GM19025 (cell line): ENCODE measurements around the gene ZDHHC11.
"Not testable (repeated sequence)": the region's sequence is repeated elsewhere in the genome, so short reads cannot be mapped to it uniquely, and the experiment has no call there.

Source experiments
- ATAC-seq: cut with Tn5 transposase; IDR thresholded peaks from one replicate; pipeline ENCODE4 v1.9.1; 2021; ENCODE audit warnings: mild to moderate bottlenecking, low read depth, moderate library complexity; ENCODE audit not compliant: unreplicated experiment

ZDHHC11 gene

DNA sequence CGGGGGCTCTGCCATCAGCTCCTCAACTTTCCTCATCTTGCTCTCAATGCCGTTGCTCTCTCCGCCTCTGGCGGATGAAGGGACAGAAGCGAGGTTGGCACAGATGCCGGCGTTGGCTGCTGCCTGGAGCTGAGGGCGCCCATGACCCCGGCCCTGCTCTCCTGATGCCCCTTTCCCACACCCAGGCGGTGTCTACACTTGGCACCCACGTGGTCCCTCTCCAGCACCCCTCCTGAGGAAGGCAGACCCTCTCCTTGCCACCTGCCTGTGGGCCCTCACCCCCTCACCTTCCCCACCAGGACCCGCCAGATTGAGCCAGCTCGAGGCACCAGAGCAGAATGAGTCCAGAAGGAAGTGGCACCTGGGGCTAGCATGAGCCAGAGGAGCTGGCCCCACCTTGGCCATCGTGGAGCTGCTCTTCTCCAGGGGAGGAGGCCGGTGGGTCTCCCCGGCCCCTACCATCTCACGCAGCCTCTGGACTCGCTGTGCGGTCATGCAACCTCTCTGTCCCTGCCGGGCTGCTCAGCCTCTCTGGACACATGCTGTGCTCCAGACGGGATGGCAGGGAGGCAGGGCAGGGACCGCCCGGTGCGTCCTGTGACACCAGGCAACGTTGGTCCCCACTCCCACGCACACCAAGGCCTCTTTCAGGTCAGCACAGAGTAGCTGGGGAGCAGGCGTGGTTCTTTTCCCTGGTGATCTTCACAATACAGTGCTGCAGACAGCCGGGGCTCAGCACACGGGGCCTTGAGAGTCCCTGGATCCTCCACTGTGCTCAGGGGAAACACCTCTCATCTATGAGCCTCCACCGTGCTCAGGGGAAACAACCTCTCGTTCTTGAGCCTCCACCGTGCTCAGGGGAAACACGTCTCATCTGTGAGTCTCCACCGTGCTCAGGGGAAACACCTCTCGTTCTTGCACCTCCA, 4.8 kb downstream of the ZDHHC11 start:
- not testable (repeated sequence) for ATAC-seq

DNA sequence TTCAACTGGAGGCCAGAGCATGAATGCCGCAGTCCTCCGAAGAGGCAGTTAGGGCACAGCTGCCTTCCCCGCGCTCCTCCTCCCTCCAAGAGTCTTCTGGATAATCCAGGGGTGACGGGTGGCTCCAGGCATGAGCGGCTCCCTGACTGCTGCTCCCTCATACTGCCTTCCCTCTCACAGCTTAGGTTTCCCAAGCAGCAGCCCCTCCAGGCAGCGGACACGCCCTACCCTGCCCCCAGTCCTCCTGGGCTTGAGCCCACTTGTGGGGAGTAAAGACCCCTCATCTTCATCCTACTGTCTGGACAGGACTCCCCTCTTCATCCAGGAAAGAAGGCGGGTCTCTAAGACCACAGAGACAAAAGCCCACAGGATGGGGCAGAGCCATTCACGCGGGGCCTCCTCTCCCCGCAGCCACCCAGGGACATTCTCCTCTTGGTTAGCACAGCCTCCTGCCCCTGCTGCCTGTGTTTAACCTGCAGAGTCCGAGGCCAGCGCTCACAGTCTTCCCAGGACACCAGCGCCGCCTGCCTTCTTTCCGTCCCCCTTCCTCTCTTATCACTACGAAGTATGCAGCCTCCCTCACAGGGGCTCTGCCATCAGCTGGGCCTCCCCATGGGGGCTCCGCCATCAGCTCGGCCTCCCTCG, 5.6 kb downstream of the ZDHHC11 start:
- not testable (repeated sequence) for ATAC-seq

DNA sequence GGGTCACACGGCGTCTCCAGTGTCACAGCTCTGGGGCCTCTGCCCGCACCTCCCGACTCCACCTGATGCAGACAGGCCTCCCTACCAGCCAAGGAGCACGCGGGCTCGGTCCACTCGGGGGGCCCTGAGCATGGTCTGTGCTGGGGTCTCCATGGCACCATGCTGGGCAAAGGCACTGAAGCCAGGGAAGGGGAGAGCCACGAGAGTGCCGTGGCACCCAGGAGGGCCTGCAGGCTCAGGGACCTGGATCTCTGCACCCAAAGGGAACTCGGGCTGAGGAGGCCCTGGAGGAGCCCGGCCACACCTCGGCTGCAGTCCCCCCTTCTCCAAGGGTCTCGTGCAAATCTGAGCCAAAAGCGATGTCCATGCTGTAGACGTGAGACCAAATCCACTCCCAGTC, 6.4 kb downstream of the ZDHHC11 start:
- ATAC-seq, result not testable (repeated sequence)

DNA sequence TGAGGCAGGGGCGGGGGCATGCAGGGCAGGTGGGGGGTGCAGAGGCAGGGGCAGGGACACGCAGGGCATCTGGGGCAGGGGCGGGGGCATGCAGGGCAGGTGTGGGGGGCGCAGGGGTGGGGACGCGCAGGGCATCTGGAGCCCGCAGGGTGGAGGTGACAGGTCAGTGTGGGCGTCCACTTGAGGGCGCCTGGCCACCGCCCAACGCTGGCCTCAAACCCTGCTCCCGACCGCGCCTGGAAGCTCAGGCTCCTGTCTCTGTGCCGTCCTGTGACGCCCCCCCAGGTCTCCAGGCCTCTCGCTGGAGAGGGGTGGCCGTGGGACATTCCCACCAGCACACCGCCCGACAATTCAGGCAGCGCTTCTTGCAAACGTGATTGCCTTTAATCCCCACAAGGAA, 6.9 kb downstream of the ZDHHC11 start:
- not testable (repeated sequence) for ATAC-seq

DNA sequence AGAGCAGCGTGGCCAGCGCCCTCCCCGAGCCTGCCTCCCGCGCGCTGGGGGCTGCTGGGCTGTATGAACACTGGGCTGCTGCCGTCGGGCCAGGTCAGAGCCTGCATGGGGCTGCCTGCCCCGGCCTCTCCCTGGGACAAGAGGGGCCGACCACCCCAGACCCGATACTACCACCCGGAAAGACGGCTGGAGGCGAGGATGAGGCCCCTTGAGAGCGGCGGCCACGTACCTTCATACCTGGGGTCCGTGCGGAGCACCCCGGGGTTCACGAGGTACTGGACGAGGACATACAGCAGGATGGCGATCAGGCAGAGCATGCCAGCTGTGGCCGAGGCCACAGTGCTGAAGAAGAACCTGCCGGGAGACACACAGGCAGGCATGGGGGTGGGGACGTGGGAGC, 7.4 kb downstream of the ZDHHC11 start:
- ATAC-seq, result not testable (repeated sequence)

DNA sequence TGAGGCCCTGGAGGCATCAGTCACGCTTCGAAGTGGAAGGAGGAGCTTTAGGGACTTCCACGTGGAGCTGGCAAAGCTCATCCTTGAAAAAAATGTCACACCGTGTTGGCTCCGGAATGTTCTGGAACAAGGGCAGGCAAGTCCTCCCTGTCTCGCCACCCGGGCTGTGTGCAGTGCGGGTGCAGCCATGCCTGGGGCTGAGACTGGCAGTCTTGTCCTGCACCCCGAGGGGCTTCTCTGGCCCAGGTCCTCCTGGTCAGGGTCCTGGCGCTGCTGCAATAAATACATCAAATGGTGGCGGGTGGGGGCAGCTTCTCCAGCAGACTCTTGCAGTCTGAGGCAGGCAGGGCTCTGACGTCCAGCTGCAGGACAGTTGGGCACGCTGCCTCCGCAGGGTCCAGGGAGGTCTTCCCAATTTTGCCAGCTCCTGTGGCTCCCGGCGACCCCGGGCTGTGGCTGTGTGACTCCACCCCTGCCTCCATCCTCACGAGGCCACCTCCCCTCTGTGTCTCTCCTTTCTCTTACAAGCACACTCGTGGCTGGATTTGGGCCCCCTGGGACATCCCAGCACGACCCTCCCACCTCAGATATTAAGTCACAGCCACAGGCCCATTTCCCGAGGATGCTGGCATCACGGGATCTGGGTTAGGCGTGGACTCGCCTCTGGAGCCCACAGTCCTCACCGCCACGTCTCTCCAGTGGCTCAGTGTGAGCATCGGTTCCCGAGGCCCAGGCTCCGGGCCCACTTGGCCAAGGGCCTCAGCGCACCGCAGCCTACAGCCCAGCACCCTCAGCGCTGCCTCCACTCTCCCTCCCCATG, 8.2 kb downstream of the ZDHHC11 start:
- not testable (repeated sequence) for ATAC-seq

DNA sequence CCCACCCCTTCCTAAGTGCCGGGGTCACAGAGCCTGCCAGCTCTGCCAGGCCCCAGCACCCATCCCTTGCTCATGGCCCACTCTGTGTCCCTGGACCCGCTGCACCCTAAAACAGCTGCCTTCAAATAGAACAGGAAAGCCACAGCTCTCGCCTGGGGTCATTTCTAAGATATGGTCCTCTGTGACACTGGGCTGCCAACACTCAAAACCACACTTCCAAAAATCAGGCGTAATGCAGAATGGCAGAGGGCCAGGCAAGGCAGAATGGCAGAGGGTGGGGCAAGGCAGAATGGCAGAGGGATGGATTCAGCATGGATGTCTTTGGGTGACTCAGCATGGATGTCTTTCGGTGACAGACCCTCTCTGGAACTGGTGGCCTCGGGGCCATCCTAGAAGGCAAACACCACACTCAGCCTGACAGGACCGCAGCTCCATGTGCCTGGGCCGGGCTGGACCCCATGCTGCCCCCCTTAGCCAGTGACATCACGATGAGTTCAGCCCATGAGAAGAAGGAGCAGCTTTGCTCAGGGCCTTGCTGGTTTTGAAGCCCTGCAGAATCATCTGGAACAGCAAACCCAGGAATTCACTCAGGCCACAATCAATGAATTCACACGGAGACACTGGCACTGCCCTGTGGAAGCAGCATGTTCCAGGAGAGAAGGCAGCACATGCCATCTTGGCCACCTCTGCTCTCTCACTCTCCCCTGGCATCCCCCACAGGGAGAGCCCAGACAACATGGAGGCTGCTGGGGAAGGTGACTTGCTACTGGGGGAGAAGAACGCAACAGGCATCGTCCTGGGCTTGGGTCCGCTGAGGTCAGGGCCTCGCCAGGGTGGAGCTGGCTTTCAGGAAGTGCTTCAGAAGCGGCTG, 9.0 kb downstream of the ZDHHC11 start:
- not testable (repeated sequence) for ATAC-seq

DNA sequence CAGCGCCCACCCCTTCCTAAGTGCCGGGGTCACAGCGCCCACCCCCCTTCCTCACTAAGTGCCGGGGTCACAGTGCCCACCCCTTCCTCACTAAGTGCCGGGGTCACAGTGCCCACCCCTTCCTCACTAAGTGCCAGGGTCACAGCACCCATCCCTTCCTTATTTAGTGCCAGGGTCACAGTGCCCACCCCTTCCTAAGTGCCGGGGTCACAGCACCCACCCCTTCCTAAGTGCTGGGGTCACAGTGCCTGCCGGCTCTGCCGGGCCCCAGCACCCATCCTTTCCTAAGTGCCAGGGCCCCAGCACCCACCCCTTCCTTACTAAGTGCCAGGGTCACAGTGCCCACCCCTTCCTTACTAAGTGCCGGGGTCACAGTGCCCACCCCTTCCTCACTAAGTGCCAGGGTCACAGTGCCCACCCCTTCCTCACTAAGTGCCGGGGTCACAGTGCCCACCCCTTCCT, 9.8 kb downstream of the ZDHHC11 start:
- not testable (repeated sequence) for ATAC-seq

DNA sequence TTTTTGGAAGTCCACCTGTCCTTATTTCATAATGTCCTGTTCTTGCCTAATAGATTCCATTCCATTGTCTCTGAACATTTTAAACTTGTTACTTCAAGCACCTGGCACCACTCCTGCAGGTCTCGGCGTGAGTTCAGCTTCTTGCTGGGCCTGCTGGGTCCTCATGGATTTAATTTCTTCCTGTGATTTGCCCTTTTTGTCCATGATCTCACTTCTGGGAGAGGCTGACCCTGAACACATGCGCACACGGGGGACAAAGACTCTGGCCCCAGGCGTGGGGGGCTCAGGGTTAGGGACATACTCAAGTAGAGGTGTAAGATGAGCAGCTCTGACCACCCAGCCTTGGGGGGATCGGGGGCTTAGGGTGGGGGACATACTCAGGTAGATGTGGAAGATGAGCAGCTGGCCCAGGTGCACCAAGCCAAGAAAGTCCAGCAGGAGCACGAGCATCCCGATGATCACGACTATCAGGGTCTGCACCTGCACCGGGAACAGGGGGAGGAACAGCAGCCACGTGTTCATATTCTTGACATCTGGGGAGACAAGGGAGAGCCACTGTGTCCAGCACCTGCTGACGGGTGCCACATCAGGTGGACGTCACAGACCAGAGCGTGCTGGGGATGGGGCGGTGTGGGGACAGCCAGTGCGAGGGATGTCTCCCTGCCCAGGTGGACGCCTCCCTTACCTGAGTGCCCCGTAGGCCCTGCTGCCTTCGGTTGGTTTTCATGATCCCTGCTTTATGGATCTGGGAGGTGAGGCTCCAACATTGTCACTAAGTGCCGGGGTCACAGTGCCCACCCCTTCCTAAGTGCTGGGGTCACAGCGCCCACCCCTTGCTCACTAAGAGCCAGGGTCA, 10.4 kb downstream of the ZDHHC11 start:
- ATAC-seq, result not testable (repeated sequence)

DNA sequence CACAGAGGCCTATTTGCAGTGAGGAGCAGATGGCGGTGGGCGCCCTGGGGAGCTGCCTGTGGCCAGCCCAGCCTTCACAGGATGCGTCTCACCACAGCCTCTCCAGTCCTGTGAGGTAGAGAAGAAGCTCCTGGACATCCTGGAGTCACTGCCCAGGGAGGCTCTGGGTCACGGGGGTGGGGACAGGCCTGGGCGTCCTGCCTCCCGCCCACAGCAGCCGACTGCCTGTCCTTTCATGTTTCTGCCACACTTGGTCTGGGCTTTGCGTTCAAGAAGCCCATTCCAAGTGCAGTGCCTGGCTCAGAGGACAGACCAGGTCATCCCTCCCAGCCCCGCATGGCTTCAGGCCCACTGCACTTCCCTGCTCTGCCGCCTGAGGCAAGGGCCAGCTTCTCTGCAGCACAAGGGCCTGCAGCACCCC, 12.3 kb downstream of the ZDHHC11 start:
- ATAC-seq, result not testable (repeated sequence)

DNA sequence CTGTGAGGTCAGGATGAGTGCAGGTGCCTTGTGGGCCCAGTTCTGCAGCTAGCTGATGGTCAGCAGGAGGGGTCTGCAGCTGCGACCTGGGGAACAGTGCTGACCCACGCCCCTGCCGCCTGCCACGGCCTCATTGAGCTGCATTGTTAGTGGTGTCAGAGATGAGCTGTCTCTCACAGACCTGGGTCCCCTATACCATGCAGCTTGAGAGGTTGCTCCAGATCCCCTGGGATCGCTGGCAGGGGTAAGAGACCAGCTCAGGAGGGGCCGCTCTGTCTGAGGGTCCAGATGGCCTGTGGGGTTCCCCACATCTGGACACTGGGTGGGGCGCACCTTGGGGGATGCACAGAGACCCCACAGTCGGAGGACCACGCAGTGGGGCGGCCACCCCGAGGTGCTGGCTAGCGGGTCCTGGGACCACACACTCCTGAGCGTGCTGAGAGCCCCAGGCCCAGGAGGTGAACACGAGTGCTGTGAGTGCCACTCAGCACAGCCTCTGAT, 13.1 kb downstream of the ZDHHC11 start:
- not testable (repeated sequence) for ATAC-seq

DNA sequence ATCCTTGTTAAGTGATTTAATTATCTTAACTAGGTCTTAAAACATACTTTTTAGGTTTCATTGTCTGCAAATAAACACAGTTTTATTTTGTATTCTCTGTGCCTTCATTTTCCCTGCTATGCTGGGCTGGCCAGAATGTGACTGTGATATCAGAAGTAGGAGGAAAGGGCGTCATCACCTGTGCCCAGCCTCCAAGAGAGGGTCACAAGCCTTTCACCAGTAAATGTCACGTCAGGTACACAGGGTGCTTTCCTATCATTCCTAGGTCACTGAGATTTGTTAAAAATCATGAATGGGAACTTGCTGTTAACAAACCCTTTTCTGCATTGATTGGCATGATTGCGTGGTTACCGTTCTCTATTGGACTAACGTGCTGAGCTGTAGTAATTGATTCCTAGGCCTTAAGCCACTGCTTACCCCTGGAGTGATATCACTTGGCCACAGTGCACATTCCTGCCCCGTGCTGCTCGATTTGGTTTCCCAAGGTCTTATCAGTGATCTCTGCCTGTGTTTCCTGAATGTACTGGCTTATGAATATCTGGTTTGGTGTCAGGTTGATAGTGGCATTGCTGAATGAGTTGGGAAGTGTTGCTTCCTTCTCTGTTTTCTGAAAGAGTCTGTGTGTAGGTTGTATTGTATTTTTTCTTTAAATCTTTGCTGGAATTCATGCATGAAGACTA, 14.7 kb downstream of the ZDHHC11 start:
- ATAC-seq, result not testable (repeated sequence)

DNA sequence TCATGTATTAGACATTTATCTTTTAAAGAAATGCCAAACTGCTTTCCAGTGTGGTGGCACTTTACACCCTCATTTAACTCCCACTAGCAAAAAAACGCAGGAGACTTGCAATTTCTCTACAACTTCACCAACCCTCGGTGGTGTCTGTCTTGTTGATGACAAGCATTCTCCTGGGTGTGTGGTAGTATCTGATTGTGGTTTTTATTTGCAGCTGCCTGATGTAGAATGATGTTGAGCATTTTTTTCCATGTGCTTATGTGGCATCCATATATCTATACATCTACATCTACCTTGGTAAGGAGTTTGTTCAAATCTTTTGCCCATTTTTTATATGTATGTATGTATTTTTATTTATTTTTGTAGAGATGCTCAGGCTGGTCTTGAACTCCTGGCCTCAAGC, 16.8 kb downstream of the ZDHHC11 start:
- not testable (repeated sequence) for ATAC-seq

DNA sequence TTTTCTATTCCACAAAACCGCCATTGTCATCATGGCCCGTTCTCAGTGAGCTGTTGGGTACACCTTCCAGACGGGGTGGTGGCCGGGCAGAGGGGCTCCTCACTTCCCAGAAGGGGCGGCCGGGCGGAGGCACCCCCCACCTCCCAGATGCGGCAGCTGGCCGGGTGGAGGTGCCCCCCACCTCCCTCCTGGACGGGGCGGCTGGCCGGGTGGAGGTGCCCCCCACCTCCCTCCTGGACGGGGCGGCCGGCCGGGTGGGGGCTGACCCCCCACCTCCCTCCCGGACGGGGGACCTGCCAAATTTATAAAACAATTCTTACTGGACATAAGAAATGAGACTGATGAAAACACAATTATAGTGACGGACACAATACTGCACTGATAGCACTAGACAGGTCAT, 22.6 kb downstream of the ZDHHC11 start:
- not testable (repeated sequence) for ATAC-seq

DNA sequence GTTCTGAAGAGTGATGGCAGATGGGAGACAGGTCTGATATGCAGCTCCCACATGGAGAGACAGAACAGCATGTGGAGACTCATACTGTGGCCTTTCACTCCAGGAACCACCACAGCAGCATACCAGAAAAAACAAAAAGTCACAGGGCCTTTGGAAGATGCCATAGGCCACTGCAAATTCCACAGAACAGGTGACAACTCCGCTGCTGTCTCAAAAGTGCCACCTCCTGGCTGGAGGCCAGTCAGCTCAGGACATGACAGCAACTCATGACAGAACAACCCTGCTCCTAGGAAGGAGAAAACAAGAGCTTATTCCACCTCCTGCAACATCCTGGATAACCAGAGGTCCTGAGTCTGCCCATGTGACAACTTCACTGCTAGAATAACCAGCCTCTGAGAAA, 25.2 kb downstream of the ZDHHC11 start:
- ATAC-seq, result not testable (repeated sequence)

DNA sequence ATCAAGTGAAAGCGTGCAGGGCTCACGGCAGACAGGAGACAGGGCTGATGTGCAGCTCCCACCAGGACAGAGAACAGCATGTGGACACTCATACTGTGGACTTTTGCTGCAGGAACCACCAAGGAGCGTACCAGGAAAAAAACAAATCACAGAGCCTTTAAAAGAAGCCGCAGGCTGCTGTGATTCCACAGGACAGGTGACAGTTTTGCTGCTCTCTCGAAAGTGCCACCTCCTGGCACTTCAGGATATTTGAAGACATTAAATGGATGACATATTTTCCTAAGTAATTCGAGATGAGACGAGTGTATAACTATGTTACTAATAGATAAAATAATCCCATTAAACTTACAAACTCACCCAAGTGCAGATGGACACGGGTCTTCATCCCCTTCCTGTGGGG, 29.3 kb downstream of the ZDHHC11 start:
- ATAC-seq, result no peak

DNA sequence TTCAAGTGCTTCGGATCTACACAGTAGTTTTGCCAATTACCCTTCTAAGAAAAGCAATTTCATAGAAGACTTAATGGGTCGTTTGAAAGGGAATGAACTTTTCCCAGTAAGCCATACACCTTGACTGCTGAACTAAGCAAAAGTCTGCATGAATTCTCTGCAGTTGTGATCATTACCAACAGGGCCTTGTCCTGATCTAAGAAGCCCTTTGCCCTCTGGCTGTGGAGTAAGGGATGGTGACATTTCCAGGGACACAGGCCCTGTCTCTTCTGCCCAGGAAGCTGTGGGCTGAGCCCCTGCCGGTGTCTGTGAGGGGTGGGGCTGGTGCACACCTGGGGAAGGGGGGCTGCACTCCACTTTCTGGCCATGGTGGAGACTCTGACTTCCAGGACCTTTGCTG, 30.5 kb downstream of the ZDHHC11 start:
- no peak for ATAC-seq

DNA sequence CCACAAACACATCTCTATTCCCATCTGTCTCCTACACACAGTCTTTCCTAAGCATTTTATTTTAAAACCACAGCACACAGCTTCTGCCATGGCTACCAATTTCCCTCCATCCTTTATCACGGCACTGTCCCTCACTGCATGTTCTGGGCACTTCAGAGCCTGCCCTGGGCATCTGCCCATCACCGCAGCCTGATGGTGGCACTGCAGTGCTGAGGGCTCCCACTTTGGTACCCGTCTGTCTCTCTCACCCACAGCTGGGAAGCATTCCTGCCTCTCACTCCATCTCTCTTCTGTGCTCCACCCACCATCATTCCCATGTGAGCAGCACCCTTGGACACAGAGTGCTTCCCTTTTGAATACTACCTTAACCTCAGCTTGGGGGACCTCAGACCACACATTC, 31.7 kb downstream of the ZDHHC11 start:
- ATAC-seq, result no peak
